COLO668 (cell line): Measurements from ENCODE around the gene EPHB1.

Source experiments
- DNase-seq: peaks from one replicate; lab custom pipeline; 2025; ENCODE audit not compliant: unreplicated experiment; lab: John Stamatoyannopoulos, UW

Gene EPHB1

DNA sequence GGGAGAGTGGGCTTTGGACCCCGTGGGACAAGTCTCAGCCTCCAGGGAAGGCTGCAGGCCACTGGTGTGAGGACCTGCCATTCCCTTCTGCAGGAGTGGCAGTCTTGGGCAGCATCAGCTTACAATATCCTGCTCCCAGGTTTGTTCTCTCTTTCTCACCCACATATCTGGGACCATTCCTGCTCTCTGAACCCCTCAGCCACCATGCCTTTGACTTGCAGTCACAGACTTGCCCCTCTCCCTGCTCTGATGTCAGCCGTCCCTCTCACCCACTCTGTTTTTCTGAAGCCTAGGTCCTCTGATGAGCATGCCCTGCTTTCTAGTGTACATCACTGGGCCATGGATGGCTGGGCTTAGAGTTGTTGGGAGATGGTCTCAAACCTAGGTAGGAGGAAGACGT, 282.1 kb downstream of the EPHB1 start:
- DNase-seq = no peak

GRCh38 chr3:135078283-135078682, 283.2 kb downstream of the EPHB1 start:
- no peak for DNase-seq

GRCh38 chr3:135079095-135079494, 284.0 kb downstream of the EPHB1 start:
- no peak for DNase-seq

DNA sequence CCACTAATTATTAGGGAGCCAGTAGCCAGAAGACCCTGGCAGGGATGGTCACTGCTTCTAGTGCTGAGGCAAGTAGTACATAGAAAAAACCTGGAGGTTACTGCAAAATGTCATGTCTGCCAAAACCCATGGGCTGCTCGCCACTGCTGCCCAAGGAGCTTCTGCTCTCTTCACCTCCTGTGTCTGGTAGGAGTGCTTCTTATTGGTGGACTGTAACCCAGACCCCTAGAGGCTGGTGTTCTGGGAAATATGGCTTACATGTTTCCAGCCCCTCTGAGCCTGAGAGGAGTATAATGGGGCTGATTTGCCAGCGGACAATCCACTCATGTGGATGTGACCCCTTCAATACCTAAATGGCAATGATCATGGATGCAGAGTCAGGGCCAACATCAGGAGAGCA, 286.4 kb downstream of the EPHB1 start:
- no peak for DNase-seq

DNA sequence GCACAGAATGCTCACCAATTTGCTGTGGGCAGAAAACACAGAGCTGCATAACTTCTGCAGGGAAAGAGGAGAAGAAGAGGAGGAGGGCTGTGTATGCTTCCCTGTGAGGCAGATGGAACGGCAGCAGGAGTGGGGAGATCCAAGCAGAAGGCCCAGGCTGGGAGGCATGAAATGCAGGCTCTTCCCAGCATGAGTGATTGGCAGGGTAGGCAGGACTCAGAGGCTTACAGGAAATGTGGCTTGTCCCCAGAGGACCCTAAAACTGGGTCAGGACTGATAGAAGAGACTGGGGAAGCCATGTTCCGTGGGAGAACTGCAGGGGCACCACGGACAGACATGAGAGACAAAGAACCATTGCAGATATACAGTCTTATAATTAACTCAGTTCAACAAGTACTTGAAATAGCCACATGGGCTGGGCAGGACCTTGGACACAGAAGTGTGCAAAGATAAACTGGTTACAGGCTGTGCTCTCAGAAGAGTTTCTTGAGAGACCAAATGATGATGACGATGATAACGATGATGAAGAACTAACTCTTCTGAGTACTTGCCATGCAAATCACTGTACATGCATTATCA, 286.9 kb downstream of the EPHB1 start:
- DNase-seq = no peak

DNA sequence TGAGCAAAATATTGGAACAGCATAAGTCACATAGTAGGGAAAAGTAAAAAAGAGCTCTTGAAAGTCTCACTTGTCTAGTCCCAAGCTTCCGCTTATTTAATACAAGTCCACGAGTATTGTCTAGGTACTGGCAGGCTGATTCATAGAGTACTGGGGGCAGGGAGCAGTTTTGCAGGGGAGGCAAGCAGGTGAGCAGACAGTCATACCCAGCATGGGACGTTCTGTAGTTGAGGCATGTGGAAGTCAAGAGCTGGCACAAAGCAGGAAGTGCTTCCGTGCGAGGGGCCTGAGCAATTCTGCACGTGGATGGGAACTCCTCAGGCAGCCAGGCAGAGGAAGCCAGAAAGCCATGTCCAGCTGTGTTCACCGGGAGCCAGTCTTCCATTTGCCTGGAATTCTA, 287.6 kb downstream of the EPHB1 start:
- DNase-seq = no peak

DNA sequence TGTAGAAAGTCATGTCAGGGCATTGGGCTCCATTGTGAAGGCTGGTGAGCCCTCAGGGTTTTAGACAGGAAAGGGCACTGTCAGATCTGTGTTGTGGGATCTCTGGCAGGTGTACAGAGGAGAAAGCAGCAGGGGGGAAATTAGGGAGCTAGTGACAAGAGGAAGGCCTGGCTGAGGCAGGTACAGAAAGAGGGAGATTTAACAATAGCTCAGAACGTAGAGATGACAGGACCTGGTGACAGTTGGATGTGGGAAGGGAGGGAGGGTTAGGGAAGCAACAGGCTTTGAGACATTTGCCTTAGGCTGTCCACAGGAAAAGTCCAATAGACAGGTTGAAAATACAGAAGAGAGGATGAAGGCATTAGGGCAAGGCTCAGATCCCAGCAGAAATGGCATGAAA, 288.1 kb downstream of the EPHB1 start:
- DNase-seq = peak; percentile 28

DNA sequence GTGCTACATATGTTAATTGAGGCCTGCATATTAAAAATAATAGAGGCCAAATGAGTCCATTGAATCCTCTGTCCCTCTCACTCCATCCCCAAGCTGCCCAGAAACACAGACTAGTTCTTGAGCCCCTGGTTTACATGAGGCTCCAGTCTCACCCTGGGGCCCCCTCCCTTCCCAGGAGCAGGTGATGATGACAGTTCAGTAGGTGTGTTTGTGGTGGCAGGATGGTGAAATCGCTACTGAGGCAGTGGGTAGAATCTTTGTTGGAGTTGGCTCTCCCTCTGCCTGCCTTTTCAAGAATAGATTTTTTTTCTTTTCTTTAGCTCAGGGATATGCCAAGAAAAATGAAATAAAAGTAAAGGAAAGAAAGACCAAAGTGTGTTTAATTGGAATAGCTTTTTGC, 288.7 kb downstream of the EPHB1 start:
- DNase-seq = no peak

- DNase-seq = no peak
Observed at GRCh38 chr3:135084405-135084804, 289.3 kb downstream of the EPHB1 start.

- DNase-seq = no peak
Observed at GRCh38 chr3:135084976-135085375, 289.9 kb downstream of the EPHB1 start.

DNA sequence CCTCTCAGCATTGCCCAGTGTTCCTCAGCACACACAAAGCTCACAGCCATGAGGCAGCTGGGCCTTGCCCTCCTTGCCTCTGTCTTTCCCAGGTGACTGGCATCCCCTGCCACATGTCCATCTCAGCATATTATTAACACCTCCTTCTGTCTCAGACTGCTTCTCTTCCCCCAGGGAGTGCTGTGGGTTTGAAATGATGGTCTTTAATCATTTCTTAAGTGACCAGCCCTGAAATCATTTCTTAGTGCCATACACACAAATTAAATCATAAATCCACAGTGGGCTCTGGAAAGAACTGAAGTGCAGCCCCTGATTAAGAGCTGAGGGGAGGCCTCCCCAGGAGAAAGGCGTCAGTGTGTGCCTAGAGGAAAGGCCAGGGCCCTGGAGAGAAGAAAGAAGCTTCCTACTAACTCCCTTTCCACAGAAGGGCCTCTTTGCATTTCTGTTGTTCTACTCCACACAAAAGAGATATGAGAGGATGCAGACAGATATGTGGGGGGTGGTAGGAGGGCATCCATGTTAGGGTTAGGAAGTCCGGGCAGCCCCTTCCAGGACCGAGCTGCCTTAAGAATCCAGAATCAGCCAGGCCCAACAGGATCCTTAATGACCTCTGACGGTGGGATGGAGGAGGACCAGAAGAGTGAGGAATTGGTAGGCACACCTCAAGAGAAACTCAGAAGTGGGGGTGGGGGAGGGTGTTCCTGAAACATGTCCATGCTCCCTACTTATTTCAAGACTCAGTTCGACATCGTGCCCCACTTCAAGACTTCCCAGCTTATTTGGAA, 290.8 kb downstream of the EPHB1 start:
- DNase-seq = no peak

- DNase-seq = no peak
Observed at GRCh38 chr3:135087782-135088181, 292.7 kb downstream of the EPHB1 start.

DNA sequence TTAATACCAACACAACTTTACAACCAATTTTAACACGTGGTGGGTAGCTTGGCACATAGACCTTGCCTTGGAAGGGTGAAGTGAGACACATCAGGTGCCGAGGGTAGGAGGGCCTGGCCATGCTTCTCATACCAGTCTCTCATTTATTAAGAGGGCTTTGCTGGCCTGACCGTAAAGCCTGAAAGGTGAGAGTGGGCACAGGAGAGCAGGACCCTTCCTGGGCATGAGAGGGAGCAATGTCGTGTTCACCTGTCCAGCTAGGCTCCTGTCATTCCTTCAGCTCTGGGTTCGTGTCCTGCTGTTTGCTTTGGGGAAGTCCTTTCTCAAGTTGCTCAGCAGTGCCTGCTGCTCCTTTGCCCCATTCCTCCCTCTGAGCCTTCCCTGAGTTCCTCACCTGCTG, 294.4 kb downstream of the EPHB1 start:
- DNase-seq = no peak

GRCh38 chr3:135090020-135090717, 295.1 kb downstream of the EPHB1 start:
- no peak for DNase-seq

DNA sequence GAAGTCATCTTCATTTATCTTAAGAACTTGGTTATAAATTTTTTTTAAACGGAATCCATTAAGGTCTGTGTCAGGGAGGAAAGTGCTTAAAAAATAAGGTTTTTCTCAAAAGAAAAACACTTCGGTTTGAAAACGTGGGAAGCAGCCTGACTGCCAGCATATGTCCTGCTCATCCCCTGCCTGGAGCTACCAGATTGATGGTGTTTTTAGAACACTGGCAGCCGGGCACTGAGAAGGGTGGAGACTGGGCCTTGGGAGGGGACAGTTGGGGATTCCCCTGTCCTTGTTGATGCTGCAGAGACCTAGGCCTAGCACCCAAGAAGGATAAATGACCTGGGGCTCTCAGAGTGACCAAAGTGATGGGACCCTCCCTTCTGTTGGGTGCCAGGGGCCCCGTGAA, 296.9 kb downstream of the EPHB1 start:
- DNase-seq = no peak

- no peak for DNase-seq
Observed at GRCh38 chr3:135093121-135093520, 298.1 kb downstream of the EPHB1 start.

GRCh38 chr3:135097276-135097946, 302.4 kb downstream of the EPHB1 start:
- no peak for DNase-seq

- DNase-seq = no peak
Observed at GRCh38 chr3:135099734-135100355, 304.8 kb downstream of the EPHB1 start.

DNA sequence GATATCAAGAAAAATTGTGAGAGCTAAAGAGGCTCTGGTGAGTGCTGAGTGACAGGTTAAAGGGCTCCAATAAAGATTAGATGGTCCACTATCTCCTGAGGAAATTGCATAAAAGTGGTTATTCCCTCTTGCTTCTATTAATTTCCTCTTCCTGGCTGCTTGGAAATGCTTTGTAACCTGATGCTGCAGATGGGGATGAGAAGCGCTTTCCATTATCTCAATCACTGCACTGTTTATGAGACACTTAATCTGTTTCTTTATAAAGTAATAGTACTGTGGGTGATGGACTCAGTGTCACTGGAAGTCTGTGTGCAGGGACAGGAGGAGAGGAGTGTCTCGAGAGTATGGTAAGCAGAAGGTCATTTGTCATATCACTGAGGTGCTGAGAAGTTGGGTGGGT, 305.3 kb downstream of the EPHB1 start:
- no peak for DNase-seq

DNA sequence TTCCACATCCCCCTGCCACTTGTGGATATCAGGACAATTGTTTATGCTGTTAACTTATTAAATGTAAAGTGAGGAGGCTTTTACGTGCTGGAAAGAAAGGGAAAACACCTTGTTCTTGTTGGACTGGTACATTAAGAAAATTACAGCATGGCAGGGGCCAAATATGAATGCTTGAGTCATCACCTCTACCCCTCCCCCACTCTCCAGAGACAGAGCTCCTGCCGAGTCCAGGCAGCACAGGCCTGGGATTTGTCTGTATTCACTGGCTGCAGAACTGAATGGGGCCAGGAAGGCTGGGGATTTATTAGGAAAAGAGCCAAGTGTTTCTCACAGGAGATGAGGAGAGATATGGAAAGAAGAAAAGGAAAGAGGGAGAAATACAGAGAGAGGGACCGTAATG, 308.9 kb downstream of the EPHB1 start:
- peak; percentile 4 for DNase-seq

- peak; percentile 92 for DNase-seq
Observed at GRCh38 chr3:135106445-135106844, 311.4 kb downstream of the EPHB1 start.
